Adipocyte (in vitro differentiated cells): ENCODE measurements around the gene CPSF3.

Experiments used
- DNase-seq: peaks from one replicate; pipeline ENCODE4 v3.0.0-alpha.2; 2015; ENCODE audit warnings: low read depth
- H3K27me3 ChIP-seq: replicated peaks from 2 replicates; pipeline ENCODE4 v1.7.0; 2013; ENCODE audit warnings: mild to moderate bottlenecking, low read length, moderate library complexity; ENCODE audit not compliant: control insufficient read depth, insufficient read depth
- H3K36me3 ChIP-seq: 2 replicates; pipeline ENCODE4 v1.7.0; 2013; ENCODE audit warnings: low read length, mild to moderate bottlenecking, moderate library complexity; ENCODE audit not compliant: control insufficient read depth, insufficient read depth, severe bottlenecking
- H3K4me1 ChIP-seq: 2 replicates; pipeline ENCODE4 v1.7.0; 2013; ENCODE audit warnings: mild to moderate bottlenecking, low read length, moderate library complexity; ENCODE audit not compliant: control insufficient read depth, insufficient read depth
- H3K4me3 ChIP-seq: 2 replicates; pipeline ENCODE4 v1.7.0; 2013; ENCODE audit warnings: mild to moderate bottlenecking, low read length, moderate library complexity
- H3K9ac ChIP-seq: 2 replicates; pipeline ENCODE4 v1.7.0; 2013; ENCODE audit warnings: mild to moderate bottlenecking, low read length, moderate library complexity
- H3K9me3 ChIP-seq: 2 replicates; pipeline ENCODE4 v1.7.0; 2013; ENCODE audit warnings: mild to moderate bottlenecking, low read length, moderate library complexity; ENCODE audit not compliant: control insufficient read depth

Gene CPSF3

GRCh38 chr2:9423100-9423921, at the start of gene CPSF3, which contains the start of gene ITGB1BP1:
TSS of gene CPSF3 (plus strand) at chr2:9423654. CDS start at chr2:9423774, 120 bp downstream.
TSS of gene ITGB1BP1 (minus strand) at chr2:9423528. CDS start at chr2:9418697, 4,831 bp downstream.
- H3K9ac ChIP-seq, result peak within 1 kb of the TSS; percentile 98
- peak; percentile 100 for DNase-seq
- H3K9me3 ChIP-seq, result no peaks in the 10 kb centered on the region
- H3K27me3 ChIP-seq, result no peaks in the 10 kb centered on the region
- H3K4me3 ChIP-seq, result peak within 1 kb of the TSS; percentile 99
- peaks cover 32% of the 10 kb centered on the region for H3K4me1 ChIP-seq
- H3K36me3 ChIP-seq, result peaks cover under 1% of the 10 kb centered on the region

- H3K4me1 ChIP-seq, result peaks cover 29% of the 10 kb centered on the region
- no peak overlapping the region for H3K4me3 ChIP-seq
- H3K27me3 ChIP-seq, result no peaks in the 10 kb centered on the region
- peaks cover 10% of the 10 kb centered on the region for H3K36me3 ChIP-seq
- H3K9ac ChIP-seq, result no peak overlapping the region
- H3K9me3 ChIP-seq, result no peaks in the 10 kb centered on the region
- DNase-seq, result no peak
Measured at GRCh38 chr2:9374071-9374730, 49.3 kb upstream of the CPSF3 start.

DNA sequence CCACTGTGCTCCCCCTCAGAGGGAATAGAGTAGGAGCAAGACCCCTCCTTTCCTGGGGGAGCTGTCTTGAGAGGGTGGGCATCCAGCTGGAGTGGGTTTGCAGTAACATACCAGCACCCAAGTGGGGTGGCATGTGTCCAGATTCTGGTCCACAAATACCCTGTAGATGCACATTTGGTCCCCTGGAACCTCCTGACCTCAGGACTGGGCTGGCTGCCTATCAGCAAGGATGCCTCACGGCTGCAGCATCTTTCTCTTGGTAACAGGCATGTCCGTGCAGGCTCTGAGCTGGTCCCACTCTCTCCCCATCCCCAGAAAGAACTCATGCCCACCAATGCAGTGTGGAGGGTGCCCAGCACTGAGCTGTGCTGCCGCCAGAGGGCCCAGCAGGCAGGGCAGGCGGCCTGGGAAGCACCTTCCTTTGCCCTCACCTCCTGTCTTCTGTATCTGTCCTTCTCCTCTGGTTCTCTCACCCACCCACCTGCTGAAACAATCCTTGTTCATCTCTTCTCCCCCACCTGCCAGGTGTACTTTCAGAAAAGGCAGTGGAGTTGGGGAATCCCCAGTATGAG, 47.5 kb upstream of the CPSF3 start:
- peaks cover 36% of the 10 kb centered on the region for H3K4me1 ChIP-seq
- no peaks in the 10 kb centered on the region for H3K9me3 ChIP-seq
- no peak overlapping the region for H3K4me3 ChIP-seq
- H3K36me3 ChIP-seq, result peaks cover 9% of the 10 kb centered on the region
- H3K27me3 ChIP-seq, result no peaks in the 10 kb centered on the region
- H3K9ac ChIP-seq, result no peak overlapping the region
- DNase-seq, result no peak

GRCh38 chr2:9377461-9378097, 45.9 kb upstream of the CPSF3 start:
- DNase-seq, result no peak
- Histone ChIP-seq H3K9me3 (no peaks in the 10 kb centered on the region), H3K9ac (peak overlapping the region; percentile 66), H3K36me3 (peaks cover 11% of the 10 kb centered on the region), H3K4me1 (peaks cover 40% of the 10 kb centered on the region), H3K4me3 (no peak overlapping the region), H3K27me3 (no peaks in the 10 kb centered on the region)

GRCh38 chr2:9378433-9379390, 44.7 kb upstream of the CPSF3 start:
- Histone ChIP-seq H3K4me1 (peaks cover 40% of the 10 kb centered on the region), H3K4me3 (peak overlapping the region; percentile 40), H3K27me3 (no peaks in the 10 kb centered on the region), H3K9me3 (no peaks in the 10 kb centered on the region), H3K9ac (peak overlapping the region; percentile 66), H3K36me3 (peaks cover 12% of the 10 kb centered on the region)
- peak; percentile 92 for DNase-seq

DNA sequence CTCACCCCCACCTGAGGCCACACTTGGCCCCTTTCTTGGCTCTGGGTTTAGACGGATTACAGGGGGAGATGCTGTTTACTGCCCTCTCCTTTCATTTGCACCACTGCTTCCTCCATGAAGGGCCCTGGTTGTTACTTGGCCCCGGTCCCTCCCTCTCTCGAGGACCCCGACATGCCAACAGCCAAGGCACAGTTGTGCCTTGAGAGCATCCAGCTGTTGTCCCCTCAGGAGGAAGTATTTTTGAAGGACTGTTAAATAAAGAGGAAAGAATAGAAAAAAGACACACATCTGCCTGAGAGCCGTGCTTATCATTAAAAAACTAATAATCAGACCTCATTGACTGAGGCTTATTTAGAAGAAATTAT, 44.1 kb upstream of the CPSF3 start:
- Histone ChIP-seq H3K36me3 (peaks cover 12% of the 10 kb centered on the region), H3K9ac (no peak overlapping the region), H3K9me3 (no peaks in the 10 kb centered on the region), H3K4me3 (no peak overlapping the region), H3K27me3 (no peaks in the 10 kb centered on the region), H3K4me1 (peaks cover 40% of the 10 kb centered on the region)
- DNase-seq, result no peak

GRCh38 chr2:9380702-9381628, 42.5 kb upstream of the CPSF3 start:
- peaks cover 8% of the 10 kb centered on the region for H3K36me3 ChIP-seq
- H3K4me3 ChIP-seq, result peak overlapping the region; percentile 46
- H3K9me3 ChIP-seq, result no peaks in the 10 kb centered on the region
- H3K4me1 ChIP-seq, result peaks cover 40% of the 10 kb centered on the region
- no peaks in the 10 kb centered on the region for H3K27me3 ChIP-seq
- H3K9ac ChIP-seq, result peak overlapping the region; percentile 54
- DNase-seq, result peak; percentile 95

GRCh38 chr2:9382604-9383235, 40.7 kb upstream of the CPSF3 start:
- Histone ChIP-seq H3K9me3 (no peaks in the 10 kb centered on the region), H3K4me1 (peaks cover 37% of the 10 kb centered on the region), H3K4me3 (no peak overlapping the region), H3K27me3 (no peaks in the 10 kb centered on the region), H3K9ac (no peak overlapping the region), H3K36me3 (peaks cover 13% of the 10 kb centered on the region)
- no peak for DNase-seq

- Histone ChIP-seq H3K9ac (no peak overlapping the region), H3K27me3 (no peaks in the 10 kb centered on the region), H3K4me1 (peaks cover 29% of the 10 kb centered on the region), H3K4me3 (no peak overlapping the region), H3K36me3 (peaks cover 14% of the 10 kb centered on the region), H3K9me3 (no peaks in the 10 kb centered on the region)
- no peak for DNase-seq
Measured at GRCh38 chr2:9384521-9384920, 38.9 kb upstream of the CPSF3 start.
